HepG2 (cell line): ENCODE measurements around the gene GSC2. TPM values are rescaled to one million over a fixed set of nuclear protein-coding genes. Genes with fewer than 3 reads are reported as not detected.

Source experiments
- ATAC-seq: fragments of 200-7000 bp; cut with Tn5 transposase; 3 replicates; pipeline ENCODE4 v1.9.1; 2020; ENCODE audit warnings: mild to moderate bottlenecking, moderate library complexity
- BruUV-seq: library from RNA; stranded (reverse); fragments of 400-500 nt; replicated peaks from 2 replicates; lab custom pipeline; 2021; lab: Mats Ljungman, UMichigan
- CTCF ChIA-PET: fragments of 300-600 bp; formaldehyde crosslinking; extraction: SDS; loops from one replicate; lab custom pipeline; 2021; ENCODE audit warnings: low total read pairs, inconsistent platforms, low intra/inter-chr PET ratio; lab: Yijun Ruan, JAX
- POLR2A ChIA-PET: fragments of 350-600 bp; sonication (Branson Sonifier 250); formaldehyde crosslinking; loops from one replicate; lab custom pipeline; 2020; ENCODE audit warnings: antibody characterized with exemption, inconsistent platforms; lab: Yijun Ruan, JAX
- DNase-seq: peaks from one replicate; pipeline ENCODE4 v3.0.0-alpha.2; 2015; ENCODE audit warnings: low spot score
- FAIRE-seq: peaks from 3 replicates; lab custom pipeline; 2011; peaks lifted over from hg19 to GRCh38; lab: Jason Lieb, UNC
- H2AFZ ChIP-seq: one replicate; pipeline ENCODE4 v1.6.1; 2011; ENCODE audit warnings: low read length, inconsistent platforms
- H3K27ac ChIP-seq: fragments of 300-600 bp; 3 replicates; pipeline ENCODE4 v1.8.0; 2011; ENCODE audit warnings: mixed run types, mild to moderate bottlenecking, mixed read lengths, low read length, inconsistent platforms; ENCODE audit not compliant: insufficient read depth; ENCODE audit errors: extremely low read length
- H3K27me3 ChIP-seq, 2 experiments: fragments of 200-600 bp in 1 of 2; 2 replicates in 1 of 2; 3 replicates in 1 of 2; pipeline versions ENCODE4 v1.6.0 to v1.8.0; 2011; ENCODE audit warnings: low read length in 2 of 2, mild to moderate bottlenecking in 2 of 2, moderate library complexity in 2 of 2, inconsistent platforms in 1 of 2; ENCODE audit not compliant: insufficient read depth in 2 of 2, control insufficient read depth in 1 of 2
- H3K36me3 ChIP-seq, 2 experiments: fragments of 200-600 bp in 1 of 2; replicated peaks in 1 of 2; 2 replicates in 1 of 2; 3 replicates in 1 of 2; pipeline versions ENCODE4 v1.5.1 to v1.8.0; 2011; ENCODE audit warnings: low read length in 2 of 2, inconsistent platforms in 1 of 2; ENCODE audit not compliant: insufficient read depth in 2 of 2, control insufficient read depth in 1 of 2
- H3K4me1 ChIP-seq: 2 replicates; pipeline ENCODE4 v1.5.1; 2012; ENCODE audit warnings: low read length, inconsistent platforms; ENCODE audit not compliant: insufficient read depth
- H3K4me2 ChIP-seq: 2 replicates; pipeline ENCODE4 v1.6.0; 2011; ENCODE audit warnings: low read depth, low read length, inconsistent platforms
- H3K4me3 ChIP-seq, 3 experiments: fragments of 200-600 bp in 1 of 3; sonication (generic), shearing (Covaris generic) in 1 of 3; replicated peaks in 1 of 3; 2 replicates each; pipeline ENCODE4 v1.5.1; 2011 to 2016; ENCODE audit warnings: low read length in 3 of 3, inconsistent platforms in 2 of 3, low read depth in 2 of 3, mild to moderate bottlenecking in 2 of 3, control low read depth in 1 of 3, mixed read lengths in 1 of 3; ENCODE audit not compliant: insufficient read depth in 1 of 3
- H3K79me2 ChIP-seq: one replicate; pipeline ENCODE4 v1.6.1; 2011; ENCODE audit warnings: low read length, inconsistent platforms; ENCODE audit not compliant: insufficient read depth
- H3K9ac ChIP-seq: 2 replicates; pipeline ENCODE4 v1.6.0; 2011; ENCODE audit warnings: mild to moderate bottlenecking, low read depth, low read length, inconsistent platforms; ENCODE audit not compliant: insufficient read depth
- H3K9me3 ChIP-seq: 2 replicates; pipeline ENCODE4 v1.5.1; 2012; ENCODE audit warnings: mild to moderate bottlenecking, low read length
- H4K20me1 ChIP-seq: 2 replicates; pipeline ENCODE4 v1.6.0; 2011; ENCODE audit warnings: inconsistent platforms, mild to moderate bottlenecking, low read length, moderate library complexity; ENCODE audit not compliant: insufficient read depth
- AGO1 ChIP-seq: fragments of 200-400 bp; formaldehyde crosslinking; IDR thresholded peaks from 2 replicates; pipeline ENCODE4 v1.6.1; 2017; ENCODE audit warnings: mild to moderate bottlenecking, low read depth, low read length, moderate library complexity; ENCODE audit not compliant: poor library complexity, severe bottlenecking
- AGO2 ChIP-seq: fragments of 200-400 bp; formaldehyde crosslinking; optimal IDR thresholded peaks from 2 replicates; pipeline ENCODE3; 2017; ENCODE audit warnings: mild to moderate bottlenecking, low read depth, low read length, moderate library complexity
- ARHGAP35 ChIP-seq: sonication (generic); formaldehyde crosslinking; IDR thresholded peaks from 2 replicates; pipeline ENCODE4 v1.9.0; 2022; ENCODE audit warnings: mild to moderate bottlenecking, inconsistent platforms, moderate library complexity, missing genetic modification reagents, borderline replicate concordance
- BORCS8-MEF2B ChIP-seq: sonication (generic); formaldehyde crosslinking; IDR thresholded peaks from 2 replicates; pipeline ENCODE4 v1.8.0; 2022; ENCODE audit warnings: mild to moderate bottlenecking, missing genetic modification reagents
- GPN1 ChIP-seq: sonication (generic); formaldehyde crosslinking; IDR thresholded peaks from 2 replicates; pipeline ENCODE4 v1.5.1; 2020; ENCODE audit warnings: missing genetic modification reagents, borderline replicate concordance
- GTF2F1 ChIP-seq: fragments of 150-350 bp; IDR thresholded peaks from 2 replicates; pipeline ENCODE4 v1.6.1; 2014; ENCODE audit warnings: low read length
- HNRNPL ChIP-seq: fragments of 200-400 bp; formaldehyde crosslinking; IDR thresholded peaks from 2 replicates; pipeline ENCODE4 v1.6.1; 2017; ENCODE audit warnings: mild to moderate bottlenecking, low read depth, low read length
- HOXA3 ChIP-seq: sonication (generic); formaldehyde crosslinking; IDR thresholded peaks from 2 replicates; pipeline ENCODE4 v1.5.0; 2020; ENCODE audit warnings: missing genetic modification reagents
- MYC ChIP-seq: sonication (generic); formaldehyde crosslinking; IDR thresholded peaks from 2 replicates; pipeline ENCODE4 v1.9.0; 2021; ENCODE audit warnings: missing genetic modification reagents, borderline replicate concordance
- NBN ChIP-seq: fragments of 450-650 bp; conservative IDR thresholded peaks from 2 replicates; pipeline ENCODE4 v1.6.1; 2017
- NCOA1 ChIP-seq: sonication (generic); formaldehyde crosslinking; IDR thresholded peaks from 2 replicates; pipeline ENCODE4 v1.9.0; 2021; ENCODE audit warnings: missing genetic modification reagents
- PCBP1 ChIP-seq: fragments of 200-400 bp; formaldehyde crosslinking; IDR thresholded peaks from 2 replicates; pipeline ENCODE4 v1.6.1; 2017; ENCODE audit warnings: mild to moderate bottlenecking, low read depth, low read length, borderline replicate concordance
- PITX1 ChIP-seq: sonication (generic); formaldehyde crosslinking; IDR thresholded peaks from 2 replicates; pipeline ENCODE4 v1.5.1; 2020; ENCODE audit warnings: mild to moderate bottlenecking, missing genetic modification reagents
- POLR2G ChIP-seq: fragments of 200-400 bp; formaldehyde crosslinking; IDR thresholded peaks from 2 replicates; pipeline ENCODE4 v1.6.1; 2018; ENCODE audit warnings: mild to moderate bottlenecking, low read depth, low read length, moderate library complexity
- RBFOX2 ChIP-seq: fragments of 200-400 bp; formaldehyde crosslinking; IDR thresholded peaks from 2 replicates; pipeline ENCODE4 v1.6.1; 2017; ENCODE audit warnings: low read depth, mild to moderate bottlenecking, low read length
- RBM22 ChIP-seq: fragments of 200-400 bp; formaldehyde crosslinking; optimal IDR thresholded peaks from 2 replicates; pipeline ENCODE3; 2017; ENCODE audit warnings: mild to moderate bottlenecking, low read length, moderate library complexity
- SSRP1 ChIP-seq: IDR thresholded peaks from 2 replicates; pipeline ENCODE4 v1.6.1; 2016; ENCODE audit warnings: control low read depth
- TAF15 ChIP-seq: fragments of 200-400 bp; formaldehyde crosslinking; IDR thresholded peaks from one replicate; pipeline ENCODE4 v1.6.1; 2018; ENCODE audit warnings: mild to moderate bottlenecking, low read depth, low read length; ENCODE audit not compliant: poor library complexity, severe bottlenecking
- XBP1 ChIP-seq: sonication (generic); formaldehyde crosslinking; IDR thresholded peaks from 2 replicates; pipeline ENCODE4 v1.5.0; 2020; ENCODE audit warnings: missing genetic modification reagents
- ZNF224 ChIP-seq: sonication (generic); formaldehyde crosslinking; IDR thresholded peaks from 2 replicates; pipeline ENCODE4 v1.5.0; 2020; ENCODE audit warnings: mild to moderate bottlenecking, missing genetic modification reagents
- ZNF501 ChIP-seq: sonication (generic); formaldehyde crosslinking; IDR thresholded peaks from 2 replicates; pipeline ENCODE4 v1.5.1; 2020; ENCODE audit warnings: mild to moderate bottlenecking, moderate library complexity, missing genetic modification reagents
- ZNF547 ChIP-seq: sonication (generic); formaldehyde crosslinking; IDR thresholded peaks from 2 replicates; pipeline ENCODE4 v1.5.1; 2020; ENCODE audit warnings: mild to moderate bottlenecking, missing genetic modification reagents
- ZNF616 ChIP-seq: sonication (generic); formaldehyde crosslinking; IDR thresholded peaks from 2 replicates; pipeline ENCODE4 v1.5.0; 2020; ENCODE audit warnings: low read depth, mild to moderate bottlenecking, missing genetic modification reagents
- ZNF784 ChIP-seq: sonication (generic); formaldehyde crosslinking; IDR thresholded peaks from 2 replicates; pipeline ENCODE4 v1.5.1; 2020; ENCODE audit warnings: missing genetic modification reagents, mild to moderate bottlenecking, borderline replicate concordance
- whole genome bisulfite sequencing: methylation state at CpG from one replicate; pipeline ENCODE4 v1.1.6; 2017; ENCODE audit warnings: low lambda C conversion rate; 5-methylcytosine and 5-hydroxymethylcytosine counted together
- in situ Hi-C: cut with HindIII; loops from 2 replicates; pipeline ENCODE4 v1.10.0; 2017; ENCODE audit warnings: low pct_unique_long_range_greater_than_20kb; ENCODE audit not compliant: extremely low pct_ligation_motif_present
- intact Hi-C: fragments of 100-400 bp; cut with micrococcal nuclease; formaldehyde crosslinking; loops from one replicate; pipeline ENCODE4 v1.10.0; 2022; ENCODE audit not compliant: unreplicated experiment
- polyA plus RNA-seq, 8 experiments: library from polyadenylated mRNA; depleted of rRNA in 3 of 8; stranded (reverse) in 7 of 8; unstranded in 1 of 8; fragments of >200 nt; fragmentation: Illumina TruSeq in 4 of 8; extraction: Trizol in 4 of 8; gene quantifications; 2 replicates each; pipeline versions ENCODE4 v1.2.1 to v1.2.3, GENCODE V29; 2011 to 2016; ENCODE audit warnings: low read depth in 4 of 8, missing spikeins in 1 of 8, mixed read lengths in 1 of 8; ENCODE audit not compliant: insufficient read depth in 1 of 8
- total RNA-seq, 5 experiments: library from RNA; depleted of rRNA; stranded (reverse); fragments of >200 nt; fragmentation: Illumina TruSeq; extraction: Trizol; gene quantifications; 2 replicates each; pipeline ENCODE4 v1.2.3, GENCODE V29; 2016; ENCODE audit warnings: low read depth in 1 of 5

The GSC2 gene
- total and polyA plus RNA-seq, 2 of the 13 experiments (the other 11 are each of a cell fraction or from before 2014, with no cell fraction given): not detected

GRCh38 chr22:19175026-19175601 is 25.0 kb upstream of the GSC2 start:
- CTCF ChIA-PET: no interaction called here
- Histone ChIP-seq H3K27me3 (peaks cover 1 to 5% of the 10 kb centered on the region in 2 experiments; a peak in 2 of 5 replicates), H3K4me3 (no peak overlapping the region; a peak in 1 of 6 replicates), H2AFZ (no peak overlapping the region), H3K4me2 (peak overlapping the region; percentile 96), H3K9ac (peak overlapping the region; percentile 94; the same call in 1 of the 2 replicates), H3K27ac (peak overlapping the region; percentile 80), H3K9me3 (no peaks in the 10 kb centered on the region), H3K36me3 (peaks cover 3 to 15% of the 10 kb centered on the region in 2 experiments; a peak in 3 of 5 replicates), H4K20me1 (peaks cover 29% of the 10 kb centered on the region), H3K79me2 (peaks cover 41% of the 10 kb centered on the region), H3K4me1 (peaks cover 65% of the 10 kb centered on the region)
- POLR2A ChIA-PET: interaction anchor here (1.1 kb wide), 1 partner anchor 56 kb away, joined by 3 read pairs; no protein-coding TSS in a partner anchor
- 94% methylated on average over 3 of the region's 7 CpGs for WGBS
- no peak for DNase-seq
- FAIRE-seq: no peak
- BruUV-seq: no TSS peak
- in situ Hi-C loops: no loop called here
- intact Hi-C loops: loop anchor here (5.0 kb wide), 1 partner anchor 257 kb away; the partner anchor contains the start of genes HIRA and MRPL40
- ATAC-seq: no peak
- TF ChIP-seq ZNF224 (CRISPR knock-in tag) (no peak), GTF2F1 (no peak), ZNF547 (0 out of 2 replicates have a peak, but pooled peaks have one; percentile 26), PCBP1 (no peak), RBM22 (peak; percentile 47), PITX1 (no peak), NBN (no peak), ZNF784 (CRISPR knock-in tag) (0 out of 2 replicates have a peak, but pooled peaks have one; percentile 61), ZNF501 (peak; percentile 1; the same call in 1 of the 2 replicates), TAF15 (peak; percentile 74), POLR2G (peak; percentile 48), AGO2 (peak; percentile 93), AGO1 (peak; percentile 86), SSRP1 (CRISPR knock-in tag) (0 out of 2 replicates have a peak, but pooled peaks have one; percentile 17), HNRNPL (0 out of 2 replicates have a peak, but pooled peaks have one; percentile 40), ZNF616 (CRISPR knock-in tag) (no peak), HOXA3 (0 out of 2 replicates have a peak, but pooled peaks have one; percentile 1), GPN1 (CRISPR knock-in tag) (no peak), ARHGAP35 (CRISPR knock-in tag) (no peak), NCOA1 (CRISPR knock-in tag) (peak; percentile 6; the same call in 1 of the 2 replicates), XBP1 (no peak), RBFOX2 (peak; percentile 21; the same call in 1 of the 2 replicates), MYC (CRISPR knock-in tag) (peak; percentile 9; the same call in 1 of the 2 replicates), BORCS8-MEF2B (CRISPR knock-in tag) (no peak)
